ENCODE data around the gene TEX29.

The TEX29 gene

DNA sequence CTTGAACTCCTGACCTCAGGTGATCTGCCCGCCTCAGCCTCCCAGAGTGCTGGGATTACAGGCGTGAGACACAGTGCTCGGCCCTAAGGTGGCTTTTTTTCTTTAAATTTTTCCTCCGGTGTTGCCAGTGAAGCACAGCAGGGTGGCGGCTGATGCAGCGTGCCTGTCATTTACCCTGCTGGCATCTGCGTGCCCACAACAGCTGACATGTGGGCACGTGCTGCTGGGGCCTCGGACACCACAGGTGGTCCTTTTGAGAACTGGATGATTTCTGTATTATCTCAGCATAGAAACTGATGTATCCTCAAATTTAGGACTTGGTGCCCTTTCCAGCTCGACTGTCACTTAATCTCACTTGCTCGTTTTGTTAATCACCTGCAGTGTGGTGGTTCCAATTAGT is 31.2 kb upstream of the TEX29 start:
- no peak for DNase-seq (ENCODE audit: low read depth in 2 of 2, low spot score in 1 of 2)

DNA sequence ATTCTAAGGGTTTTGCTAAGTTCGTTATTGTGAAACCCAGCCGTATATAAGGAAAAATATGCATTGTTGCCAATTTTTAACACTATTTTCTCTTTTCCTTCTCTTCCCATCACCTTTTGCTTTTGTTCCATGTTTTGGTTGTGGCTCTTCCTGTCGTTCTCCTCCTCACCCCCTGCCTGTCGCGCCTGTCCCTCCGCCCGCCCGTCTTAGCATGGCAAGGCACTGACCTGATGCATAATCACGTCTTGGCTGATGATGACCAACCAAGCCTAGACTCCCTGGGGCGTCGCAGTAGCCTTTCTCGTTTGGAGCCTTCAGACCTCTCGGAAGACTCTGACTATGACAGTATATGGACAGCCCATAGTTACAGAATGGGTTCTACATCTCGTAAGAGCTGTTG is 28.5 kb upstream of the TEX29 start:
- no peak for DNase-seq (ENCODE audit: low read depth in 2 of 2, low spot score in 1 of 2)

DNA sequence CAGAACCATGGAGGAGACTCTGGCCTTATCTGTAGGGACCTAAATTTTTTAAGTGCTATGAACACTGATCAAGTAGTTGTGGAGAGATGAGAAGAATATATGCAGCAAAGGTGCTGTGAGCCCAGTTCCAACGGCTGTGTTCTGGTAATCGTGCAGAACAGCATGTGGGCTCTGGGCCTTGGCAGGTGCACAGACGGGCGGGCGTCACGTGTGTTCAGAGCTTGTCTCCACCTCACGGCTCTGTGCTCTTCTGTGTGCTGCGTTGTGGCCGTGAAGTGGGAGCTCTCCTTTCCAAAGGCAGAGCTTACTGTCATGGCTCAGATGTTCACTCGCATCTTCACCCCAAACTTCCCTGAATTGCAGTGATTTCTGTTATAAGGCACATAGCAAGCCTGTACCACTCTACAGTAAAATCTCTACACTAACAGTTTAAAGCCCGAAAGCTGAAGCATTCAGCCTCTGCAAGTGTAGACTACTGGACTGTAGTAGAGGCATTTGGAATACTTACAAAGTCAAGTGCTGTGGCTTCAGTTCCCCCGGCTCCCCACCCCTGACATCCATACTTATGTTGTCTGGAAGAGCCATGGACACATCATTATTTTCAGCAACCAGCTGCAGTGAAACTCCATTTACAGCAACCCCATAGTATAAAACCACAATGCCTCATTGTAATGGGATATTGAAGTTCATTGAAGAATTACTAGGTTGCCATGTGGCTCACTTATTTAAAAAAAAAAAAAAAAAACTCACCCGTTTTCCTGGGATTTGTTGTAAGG is 27.5 kb upstream of the TEX29 start:
- DNase-seq (ENCODE audit: low read depth in 2 of 2, low spot score in 1 of 2): no peak

DNA sequence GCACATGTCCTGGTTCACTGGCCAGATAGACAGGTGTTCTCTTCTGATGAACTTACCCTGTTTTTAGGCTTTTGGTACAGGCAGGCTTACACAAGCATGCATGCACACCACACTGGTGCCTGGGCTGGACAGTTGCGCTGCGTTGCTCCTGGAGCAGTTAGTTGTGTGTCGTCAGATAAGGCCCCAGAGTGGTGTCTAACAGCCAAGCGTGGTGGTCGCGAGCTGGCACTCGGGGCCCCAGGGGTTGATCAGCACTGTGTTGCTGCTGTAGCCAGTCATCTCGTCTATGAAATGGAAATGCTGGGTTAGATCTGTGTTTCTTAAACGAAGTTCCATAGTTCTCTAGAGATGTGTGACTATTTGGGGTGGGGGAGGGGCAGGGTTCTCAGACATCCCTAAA is 24.6 kb upstream of the TEX29 start:
- no peak for DNase-seq (ENCODE audit: low read depth in 2 of 2, low spot score in 1 of 2)

DNA sequence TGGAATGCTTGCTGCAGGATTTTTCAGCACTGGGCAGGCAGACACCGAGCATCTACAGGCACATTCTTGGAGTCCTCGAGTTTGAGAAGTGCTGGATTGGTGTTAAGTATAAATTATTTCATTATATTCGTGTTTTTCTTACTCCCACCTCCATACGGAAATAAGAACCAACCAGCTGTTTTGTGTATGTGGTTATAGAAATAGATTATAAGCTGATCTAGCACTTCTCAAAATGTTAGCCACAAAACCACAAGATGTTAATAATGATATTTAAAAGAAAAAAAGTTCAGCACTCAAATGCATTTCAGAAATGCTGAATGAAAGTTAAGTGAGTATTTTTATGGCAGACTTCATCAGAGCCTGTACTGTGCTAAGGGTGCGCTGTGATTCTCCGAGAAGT is 24.0 kb upstream of the TEX29 start:
- no peak for DNase-seq (ENCODE audit: low read depth in 2 of 2, low spot score in 1 of 2)

DNA sequence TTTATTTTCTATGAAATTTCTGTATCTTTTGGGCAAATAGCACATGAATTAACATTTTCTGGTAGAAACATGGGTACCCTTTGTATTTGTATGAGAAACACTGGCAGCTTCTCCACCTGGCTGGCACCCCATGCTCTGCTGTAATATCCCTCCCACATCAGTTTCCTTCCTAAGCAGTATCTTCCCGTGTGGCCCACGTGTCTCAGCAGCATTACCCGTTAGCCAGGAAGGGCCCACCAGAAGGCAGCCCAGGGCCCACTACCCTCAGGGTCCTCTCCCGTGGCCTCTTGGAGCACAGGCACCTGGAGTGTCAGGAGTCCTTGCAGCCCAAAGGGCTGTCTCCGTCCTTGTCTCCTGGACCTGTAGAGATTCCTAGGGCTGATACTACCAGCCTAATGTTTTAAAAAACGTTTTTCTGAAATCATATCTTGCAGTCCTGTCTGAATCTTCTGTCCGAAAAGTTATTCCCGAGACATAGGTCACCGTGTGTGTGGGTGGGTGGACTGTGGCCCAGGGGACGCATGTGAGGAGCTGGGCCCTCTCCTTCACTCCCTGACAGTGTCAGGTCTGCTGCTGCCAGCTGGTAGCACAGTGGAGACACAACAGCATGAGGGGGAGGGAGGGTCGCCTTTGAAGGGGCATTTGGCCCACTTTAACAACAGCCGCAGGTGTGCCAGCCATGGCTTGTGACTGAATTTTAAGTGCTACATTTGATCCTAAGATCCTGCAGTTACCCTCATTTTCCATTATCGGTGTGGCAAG is 22.0 kb upstream of the TEX29 start:
- no peak for DNase-seq (ENCODE audit: low read depth in 2 of 2, low spot score in 1 of 2)

DNA sequence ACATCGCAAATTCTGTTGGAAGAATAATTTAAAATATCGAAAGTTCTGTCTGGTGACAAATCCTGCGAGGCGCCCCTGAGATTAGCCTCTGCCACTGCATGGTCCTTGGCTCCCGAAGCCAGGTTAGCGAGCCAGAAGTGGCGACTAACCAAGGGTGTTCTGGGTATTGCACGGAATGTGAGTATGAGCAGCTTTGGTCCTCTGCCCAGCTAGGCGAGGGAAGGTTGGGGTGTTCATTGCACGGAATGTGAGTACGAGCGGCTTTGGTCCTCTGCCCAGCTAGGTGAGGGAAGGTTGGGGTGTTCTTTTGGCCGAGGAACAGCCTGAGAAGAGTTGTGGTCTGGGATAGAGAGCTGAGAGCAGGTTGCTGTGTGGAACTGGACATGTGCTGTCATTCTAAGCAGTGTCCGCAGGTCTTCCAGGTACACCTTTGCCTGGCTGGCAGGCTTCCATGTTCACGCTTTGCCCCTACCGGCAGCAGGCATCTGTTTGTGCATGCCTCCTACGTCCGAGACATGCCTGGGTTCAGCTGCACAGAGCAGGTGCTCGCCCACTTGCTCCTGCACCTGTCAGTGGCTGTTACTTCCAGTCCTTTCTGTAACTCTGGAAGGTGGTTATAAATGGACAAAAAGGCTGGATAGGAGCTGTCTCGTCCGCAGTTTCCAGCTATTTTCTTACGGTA is 18.3 kb upstream of the TEX29 start:
- no peak for DNase-seq (ENCODE audit: low read depth in 2 of 2, low spot score in 1 of 2)

DNA sequence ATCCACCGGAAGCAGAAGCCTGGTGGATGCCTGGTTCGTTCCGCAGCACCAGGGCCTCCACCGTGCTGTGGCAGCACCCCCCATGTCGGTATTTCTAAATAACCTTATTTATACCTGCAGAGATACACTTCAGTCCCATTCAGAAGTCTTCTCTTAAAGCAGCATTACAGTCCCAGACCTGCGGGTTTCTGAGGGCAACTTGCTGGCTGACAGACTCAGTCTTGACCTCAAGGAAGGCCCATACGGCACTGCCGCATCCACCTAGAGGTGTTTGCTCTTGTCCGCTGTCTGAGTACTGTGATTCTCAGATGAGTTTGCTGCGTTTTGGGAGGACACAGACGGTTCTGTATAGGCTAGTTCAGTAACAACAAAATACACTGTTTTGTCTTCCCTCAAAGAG is 16.9 kb upstream of the TEX29 start:
- DNase-seq (ENCODE audit: low read depth in 2 of 2, low spot score in 1 of 2): no peak

DNA sequence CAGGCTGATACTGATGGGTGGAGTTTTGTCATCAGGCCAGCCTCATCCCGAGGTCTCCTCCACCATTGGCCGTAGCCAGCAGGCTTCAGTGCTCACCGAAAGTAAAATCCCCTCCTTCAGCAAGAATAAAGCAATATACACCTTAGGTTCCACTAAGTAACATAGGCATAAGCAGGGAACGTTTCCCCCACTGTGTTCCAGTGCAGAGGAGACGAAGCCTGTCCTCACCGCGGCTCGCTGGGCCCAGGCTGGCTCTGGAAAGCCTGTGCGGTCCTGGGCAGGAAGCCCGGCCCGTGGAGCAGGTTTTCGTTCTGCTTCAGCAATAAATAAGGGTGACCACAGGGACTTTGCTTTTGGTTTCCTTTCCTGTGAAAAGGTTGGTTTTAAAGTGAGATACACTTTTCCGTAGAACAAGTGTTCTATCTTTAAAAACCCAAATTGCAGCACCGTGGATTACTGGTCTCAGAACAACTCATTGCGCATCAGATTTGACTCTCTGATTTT is 16.3 kb upstream of the TEX29 start:
- no peak for DNase-seq (ENCODE audit: low read depth in 2 of 2, low spot score in 1 of 2)

DNA sequence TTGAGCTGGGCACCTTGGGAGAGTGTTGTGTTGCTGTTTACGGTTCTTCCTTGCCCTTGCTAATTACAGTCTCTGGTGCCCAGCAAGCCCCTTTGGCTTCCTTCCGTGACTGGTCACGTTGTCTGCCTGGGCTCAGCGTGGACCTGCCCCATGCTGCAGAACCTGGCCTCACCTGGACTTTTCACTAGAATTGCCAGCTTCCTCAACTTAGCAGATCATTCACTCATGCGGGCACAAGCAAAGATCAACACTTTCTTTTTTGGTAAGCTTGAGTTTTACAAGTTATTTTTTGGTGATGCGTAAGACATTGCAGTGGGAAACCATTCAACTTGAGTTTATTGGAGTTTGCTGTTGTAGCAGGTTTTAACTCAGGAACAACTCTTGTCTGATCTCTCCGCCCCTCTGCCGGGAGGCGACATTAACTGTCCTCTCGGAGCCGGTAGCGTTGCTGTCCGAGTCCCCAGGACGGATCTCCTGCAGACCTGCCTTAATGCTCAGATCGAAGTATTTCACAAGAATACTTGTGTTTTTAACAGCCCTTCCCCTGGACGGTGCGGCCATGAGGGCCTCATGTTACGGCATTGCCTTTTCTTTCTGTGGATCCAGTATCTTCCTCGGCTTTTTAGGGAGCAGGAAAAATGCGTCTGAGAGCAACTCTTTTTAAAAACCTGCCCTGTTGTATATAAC is 15.7 kb upstream of the TEX29 start:
- no peak for DNase-seq (ENCODE audit: low read depth in 2 of 2, low spot score in 1 of 2)

DNA sequence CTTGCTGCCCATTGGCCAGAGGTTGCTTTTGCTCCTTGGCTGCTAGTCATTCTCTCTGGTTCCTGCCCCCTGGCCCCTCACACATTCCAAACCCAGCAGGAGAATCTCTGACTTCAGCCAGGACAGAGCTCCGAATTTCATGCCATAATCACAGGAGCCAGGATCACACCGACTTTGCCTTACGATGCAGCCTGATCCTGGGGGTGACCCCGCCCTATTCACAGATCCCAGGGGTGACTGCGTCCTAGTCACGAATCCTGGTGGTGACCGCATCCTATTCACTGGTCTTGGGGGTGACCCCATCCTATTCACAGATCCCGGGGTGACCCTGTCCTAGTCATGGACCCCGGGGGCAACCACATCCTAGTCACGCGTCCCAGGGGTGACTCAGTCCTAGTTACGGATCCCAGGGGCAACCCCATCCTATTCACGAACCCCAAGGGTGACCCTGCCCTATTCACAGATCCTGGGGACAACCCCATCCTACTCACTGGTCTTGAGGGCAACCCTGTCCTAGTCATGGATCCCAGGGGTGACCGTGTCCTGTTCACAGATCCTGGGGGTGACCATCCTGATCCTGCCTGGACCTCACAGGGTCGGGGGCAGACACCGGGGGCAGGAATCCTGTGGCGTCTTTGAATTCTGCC is 7.4 kb upstream of the TEX29 start:
- no peak for DNase-seq (ENCODE audit: low read depth in 2 of 2, low spot score in 1 of 2)

DNA sequence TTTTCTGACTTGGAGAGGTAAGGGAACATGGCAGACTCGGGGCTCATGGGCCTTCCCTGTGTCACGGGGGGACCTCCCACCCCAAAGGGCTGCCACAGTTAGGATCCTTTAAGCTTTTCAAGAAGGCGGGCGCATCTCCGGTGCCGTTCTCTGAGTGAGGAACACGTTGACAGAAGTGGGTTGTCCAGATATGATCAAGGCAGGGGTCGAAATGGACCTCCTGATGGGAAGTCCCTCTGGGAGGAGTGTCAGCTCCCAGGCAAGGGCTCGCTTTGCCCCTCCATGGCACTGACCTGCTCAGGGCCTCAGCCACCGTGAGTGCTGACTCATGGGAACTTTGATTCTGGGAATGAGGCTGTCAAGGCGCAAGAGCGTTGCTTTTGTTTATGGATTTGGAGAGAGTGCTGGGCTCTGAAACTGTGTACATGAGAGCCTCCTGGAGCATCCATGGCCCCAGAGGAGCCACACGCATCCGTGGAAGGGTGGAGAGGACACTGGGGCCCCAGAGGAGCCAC is 6.5 kb upstream of the TEX29 start:
- DNase-seq (ENCODE audit: low read depth in 2 of 2, low spot score in 1 of 2): no peak

DNA sequence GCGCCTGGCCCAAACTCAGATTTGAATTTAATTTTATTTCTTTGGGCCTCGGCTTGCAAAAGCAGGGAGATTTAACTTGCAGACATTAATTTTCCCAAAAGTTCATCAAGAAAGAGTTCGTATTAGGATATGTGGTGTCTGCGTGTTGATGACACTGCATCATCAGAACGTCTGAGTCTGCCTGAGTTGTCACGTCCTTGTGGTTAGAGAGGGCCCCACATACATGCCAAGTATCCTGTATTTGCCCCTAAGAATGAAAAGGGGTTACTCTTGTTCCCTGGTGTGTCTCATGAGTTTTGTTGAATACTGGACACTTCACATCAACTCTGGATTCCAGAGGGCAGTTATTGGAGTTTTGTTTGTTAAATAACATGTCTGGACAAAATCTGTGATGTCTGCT is 5.6 kb upstream of the TEX29 start:
- DNase-seq (ENCODE audit: low read depth in 2 of 2, low spot score in 1 of 2): no peak

DNA sequence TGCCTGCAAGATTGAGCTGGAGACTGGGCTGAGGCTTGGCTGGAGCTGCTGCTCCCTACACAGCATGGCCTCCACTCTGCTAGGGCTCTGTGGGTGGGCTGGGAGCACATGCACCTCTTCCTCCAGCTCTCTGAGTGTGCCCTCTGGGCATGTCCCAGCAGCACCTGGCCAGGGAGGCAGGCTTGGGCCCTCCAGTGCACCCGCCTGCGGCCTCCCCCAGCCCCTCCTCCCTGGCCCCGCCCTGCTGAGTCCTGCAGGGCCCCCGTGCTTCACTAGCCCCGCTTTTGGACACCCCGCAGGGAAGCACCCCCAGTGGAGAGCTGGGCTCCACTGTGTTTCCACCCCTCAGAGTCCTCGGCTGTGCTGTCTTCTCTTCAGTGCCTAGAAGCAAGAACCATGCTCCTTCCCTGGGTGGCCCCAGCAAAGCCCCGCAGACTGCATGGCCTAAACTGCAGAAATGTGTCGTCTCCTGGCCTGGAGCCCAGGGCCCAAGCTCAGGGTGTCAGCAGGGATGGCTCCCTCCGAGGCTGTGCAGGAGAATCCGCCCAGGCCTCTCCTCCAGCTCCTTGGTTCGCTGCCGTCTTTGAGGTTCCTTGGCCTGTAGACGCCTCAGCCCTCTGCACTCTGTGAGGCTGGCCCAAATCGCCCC is 5.0 kb upstream of the TEX29 start:
- no peak for DNase-seq (ENCODE audit: low read depth in 2 of 2, low spot score in 1 of 2)

DNA sequence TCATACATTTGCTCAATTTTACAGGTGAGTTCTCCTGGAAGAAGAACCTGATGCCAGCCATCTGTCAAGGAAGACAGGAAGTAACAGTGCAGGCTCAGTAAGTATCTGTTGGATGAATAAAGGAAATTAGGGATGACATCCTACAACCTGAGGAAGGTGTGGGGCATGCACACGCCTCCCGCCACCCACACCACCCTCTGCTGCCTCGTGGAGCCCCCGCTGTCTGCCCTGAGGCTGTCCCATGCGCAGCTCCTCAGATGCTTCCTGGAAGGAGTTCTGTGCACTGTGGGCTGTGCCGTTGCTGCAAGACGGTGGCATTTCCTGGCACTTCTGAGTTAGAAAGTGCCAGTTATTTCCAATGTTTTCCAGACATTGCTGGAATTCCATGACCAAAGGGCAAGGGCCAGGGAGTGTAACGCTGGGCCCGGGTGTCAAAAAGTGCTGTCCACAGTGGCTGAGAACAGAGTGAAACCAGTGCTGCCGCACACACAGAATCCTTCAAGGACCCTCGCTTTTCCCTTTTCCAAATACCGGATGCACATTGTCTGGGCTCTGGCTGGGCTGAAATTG is 4.2 kb upstream of the TEX29 start:
- no peak for DNase-seq (ENCODE audit: low read depth in 2 of 2, low spot score in 1 of 2)

DNA sequence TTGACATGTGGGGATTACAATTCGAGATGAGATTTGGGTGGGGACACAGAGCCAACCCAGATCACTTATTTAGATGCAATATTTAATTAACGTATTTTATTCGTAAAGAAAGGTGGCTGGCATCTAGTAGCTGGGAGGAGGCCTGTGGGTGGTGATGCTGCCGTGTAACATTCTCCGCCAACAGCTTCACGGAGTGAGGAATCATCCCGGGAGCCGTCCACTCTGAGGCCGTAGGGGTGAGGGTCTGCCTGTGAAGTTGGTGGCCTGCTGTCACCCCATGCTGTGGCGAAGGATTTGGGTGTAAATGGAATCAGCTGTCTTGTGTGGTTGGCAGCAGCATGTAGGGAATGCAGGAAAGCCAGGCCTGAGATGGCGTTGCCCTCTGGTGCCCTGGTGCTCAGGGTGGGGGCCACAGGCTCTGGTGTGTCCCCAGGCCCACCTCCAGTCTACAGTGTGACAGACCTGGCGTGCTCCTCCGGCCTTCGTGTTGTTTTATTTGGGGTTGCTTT is 3.3 kb upstream of the TEX29 start:
- DNase-seq (ENCODE audit: low read depth in 2 of 2, low spot score in 1 of 2): no peak

DNA sequence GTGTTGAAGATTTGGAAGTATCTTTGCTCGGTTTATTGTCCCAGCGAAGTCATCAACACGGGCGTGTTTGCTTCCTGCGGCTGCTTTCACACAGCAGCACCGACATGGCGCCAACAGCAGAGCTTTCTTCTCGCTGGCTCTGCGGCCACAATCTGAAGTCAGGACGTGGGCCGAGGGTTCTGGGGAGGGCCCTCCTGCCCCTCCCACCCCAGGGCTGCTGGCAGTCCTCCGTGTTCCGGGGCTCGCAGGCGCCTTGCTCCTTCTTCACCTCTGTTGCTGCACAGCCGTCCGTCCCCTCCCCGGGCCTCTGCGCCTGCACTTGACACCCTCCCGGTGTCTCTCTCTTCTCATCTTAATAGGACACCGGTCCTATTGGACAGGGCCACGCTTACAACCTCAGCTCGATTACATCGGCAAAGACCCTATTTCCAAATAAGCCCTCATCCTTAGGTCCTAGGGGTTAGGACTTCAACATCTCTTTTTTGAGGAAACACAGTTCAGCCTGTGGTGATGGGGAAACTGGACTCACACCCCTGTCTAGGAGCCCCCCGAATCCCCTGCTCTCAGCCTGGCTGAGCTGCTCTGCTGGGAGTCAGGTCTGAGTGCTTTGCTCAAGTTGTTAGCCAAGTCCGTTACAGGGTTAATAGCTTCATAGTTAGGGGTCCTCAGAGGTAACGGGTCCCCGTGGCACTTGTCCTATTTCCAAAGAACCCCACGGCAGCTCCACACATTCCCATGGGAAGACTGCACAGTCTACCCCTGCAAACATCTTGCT is 2.7 kb upstream of the TEX29 start:
- no peak for DNase-seq (ENCODE audit: low read depth in 2 of 2, low spot score in 1 of 2)

DNA sequence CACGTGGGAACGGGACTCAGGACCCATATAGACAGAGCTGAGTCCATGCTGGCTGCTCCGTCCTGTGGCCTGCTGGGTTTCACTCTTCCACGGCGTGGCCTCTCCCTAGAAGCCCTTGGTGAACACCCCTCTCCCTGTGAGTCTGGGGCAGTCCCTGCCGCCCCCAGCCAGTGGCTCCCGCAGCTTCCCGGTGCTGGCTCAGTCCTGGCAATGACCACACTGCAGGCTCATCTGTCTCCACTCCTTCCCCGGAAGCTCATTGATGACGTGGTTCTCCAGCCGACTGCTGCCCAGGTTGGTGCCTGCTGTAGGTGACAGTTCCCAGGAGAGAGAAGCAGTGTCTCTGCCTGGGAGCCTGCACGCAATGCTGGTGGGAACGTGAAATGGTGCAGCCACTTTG is 2.1 kb upstream of the TEX29 start:
- no peak for DNase-seq (ENCODE audit: low read depth in 2 of 2, low spot score in 1 of 2)

DNA sequence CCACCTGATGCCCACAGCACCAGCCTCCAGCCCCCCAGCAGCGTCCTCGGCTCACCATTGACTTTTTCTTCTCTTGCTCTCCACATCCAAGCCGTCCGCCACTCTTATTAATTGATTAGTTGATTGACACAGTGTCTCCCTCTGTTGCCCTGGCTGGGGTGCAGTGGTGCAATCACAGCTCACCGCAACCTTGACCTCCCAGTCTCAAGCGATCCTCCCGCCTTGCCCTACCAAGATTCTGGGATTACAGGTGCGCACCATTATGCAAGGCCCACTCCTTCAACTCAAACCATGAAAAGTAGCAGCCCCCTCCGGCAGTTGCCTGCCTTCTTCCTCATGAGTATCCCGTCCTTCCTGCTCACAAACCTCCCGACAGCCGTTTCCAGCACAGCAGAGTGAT is 921 bp upstream of the TEX29 start:
- DNase-seq (ENCODE audit: low read depth in 2 of 2, low spot score in 1 of 2): no peak

All from stimulated activated CD8-positive, alpha-beta memory T cell treated with anti-CD3 and anti-CD28 coated beads, Interleukin-4, amount 100 ng/mL, for 4 hours (primary cell).